ENCODE measurements around the gene NUMB. TPM values are rescaled to one million over a fixed set of nuclear protein-coding genes. Genes with fewer than 3 reads are reported as not detected.
"Not testable (repeated sequence)": the region's sequence is repeated elsewhere in the genome, so short reads cannot be mapped to it uniquely, and the experiment has no call there.

The NUMB gene
- total RNA-seq, 2 experiments from 2014 or later, result 18.6 to 87.8 TPM

GRCh38 chr14:73427516-73428264, 30.7 kb downstream of the NUMB start:
- intact Hi-C loops (cut with micrococcal nuclease; ENCODE audit: unreplicated experiment), result no loop called here
- DNase-seq (ENCODE audit: low spot score), result no peak
- Histone ChIP-seq H4K20me1 (ENCODE audit: insufficient read depth, low read length) (no peaks in the 10 kb centered on the region), H3K4me2 (ENCODE audit: low read length) (no peak overlapping the region), H2AFZ (ENCODE audit: low read length) (no peak overlapping the region), H3K79me2 (ENCODE audit: insufficient read depth, low read depth, low read length) (peaks cover 28% of the 10 kb centered on the region), H3K27ac (ENCODE audit: low read depth, low read length, poor library complexity, severe bottlenecking) (no peak overlapping the region), H3K36me3 (ENCODE audit: insufficient read depth, low read length) (no peaks in the 10 kb centered on the region), H3K9me3 (ENCODE audit: low read length) (no peaks in the 10 kb centered on the region), H3K4me3 (ENCODE audit: low read depth, low read length, poor library complexity, severe bottlenecking) (no peak overlapping the region), H3K4me1 (ENCODE audit: insufficient read depth, low read length, poor library complexity, severe bottlenecking) (peaks cover 28% of the 10 kb centered on the region), H3K9me2 (ENCODE audit: insufficient read depth, low read length) (no peaks in the 10 kb centered on the region)
- BruUV-seq (replicated peaks), result no TSS peak
- ChIA-PET POLR2A (interaction anchor here (0.7 to 0.9 kb wide), 2 partner anchors 17 to 25 kb away, joined by 3 to 5 read pairs; no protein-coding TSS in a partner anchor), CTCF (ENCODE audit: unreplicated experiment) (no interaction called here)
- no peak for TF ChIP-seq EZH2phosphoT487 (IDR thresholded peaks at IDR 0.05; ENCODE audit: borderline replicate concordance, low read depth, low read length)
- TF ChIP-seq CTCF (conservative IDR thresholded peaks at IDR 0.05; ENCODE audit: low read length), result no peak

GRCh38 chr14:73426877-73427276, 31.5 kb downstream of the NUMB start:
- Histone ChIP-seq H3K9me3 (ENCODE audit: low read length) (no peaks in the 10 kb centered on the region), H3K9me2 (ENCODE audit: insufficient read depth, low read length) (no peaks in the 10 kb centered on the region), H3K4me3 (ENCODE audit: low read depth, low read length, poor library complexity, severe bottlenecking) (no peak overlapping the region), H3K27ac (ENCODE audit: low read depth, low read length, poor library complexity, severe bottlenecking) (no peak overlapping the region), H3K79me2 (ENCODE audit: insufficient read depth, low read depth, low read length) (peaks cover 24% of the 10 kb centered on the region; the same call in 1 of the 2 replicates), H3K4me1 (ENCODE audit: insufficient read depth, low read length, poor library complexity, severe bottlenecking) (peaks cover 35% of the 10 kb centered on the region), H3K36me3 (ENCODE audit: insufficient read depth, low read length) (no peaks in the 10 kb centered on the region), H4K20me1 (ENCODE audit: insufficient read depth, low read length) (no peaks in the 10 kb centered on the region), H2AFZ (ENCODE audit: low read length) (no peak overlapping the region), H3K4me2 (ENCODE audit: low read length) (no peak overlapping the region)
- intact Hi-C loops (cut with micrococcal nuclease; ENCODE audit: unreplicated experiment), result no loop called here
- TF ChIP-seq CTCF (conservative IDR thresholded peaks at IDR 0.05; ENCODE audit: low read length), result no peak
- no peak for TF ChIP-seq EZH2phosphoT487 (IDR thresholded peaks at IDR 0.05; ENCODE audit: borderline replicate concordance, low read depth, low read length)
- no peak for DNase-seq (ENCODE audit: low spot score)
- no TSS peak for BruUV-seq (replicated peaks)
- POLR2A ChIA-PET, result interaction anchor here (0.9 to 1.2 kb wide), 2 partner anchors 15 to 18 kb away, joined by 4 to 5 read pairs; no protein-coding TSS in a partner anchor
- CTCF ChIA-PET (ENCODE audit: unreplicated experiment), result no interaction called here

GRCh38 chr14:73424453-73424852, 33.9 kb downstream of the NUMB start:
- H3K27ac ChIP-seq (ENCODE audit: low read depth, low read length, poor library complexity, severe bottlenecking), result peak overlapping the region; percentile 31
- peaks cover 7% of the 10 kb centered on the region; the same call in 1 of the 2 replicates for H3K36me3 ChIP-seq (ENCODE audit: insufficient read depth, low read length)
- H3K4me2 ChIP-seq (ENCODE audit: low read length), result peak overlapping the region; percentile 76
- H4K20me1 ChIP-seq (ENCODE audit: insufficient read depth, low read length), result no peaks in the 10 kb centered on the region
- DNase-seq (ENCODE audit: low spot score), result peak; percentile 48
- H2AFZ ChIP-seq (ENCODE audit: low read length), result peak overlapping the region; percentile 82
- H3K79me2 ChIP-seq (ENCODE audit: insufficient read depth, low read depth, low read length), result peaks cover 22% of the 10 kb centered on the region; the same call in 1 of the 2 replicates
- H3K9me2 ChIP-seq (ENCODE audit: insufficient read depth, low read length), result no peaks in the 10 kb centered on the region
- H3K4me1 ChIP-seq (ENCODE audit: insufficient read depth, low read length, poor library complexity, severe bottlenecking), result peaks cover 35% of the 10 kb centered on the region
- intact Hi-C loops (cut with micrococcal nuclease; ENCODE audit: unreplicated experiment), result no loop called here
- TF ChIP-seq EZH2phosphoT487 (IDR thresholded peaks at IDR 0.05; ENCODE audit: borderline replicate concordance, low read depth, low read length), result no peak
- TF ChIP-seq CTCF (conservative IDR thresholded peaks at IDR 0.05; ENCODE audit: low read length), result no peak
- POLR2A ChIA-PET, result interaction anchor here (1.0 to 1.2 kb wide), 2 partner anchors 34 to 121 kb away, joined by 3 read pairs; partner anchors contain the start of gene NUMB
- H3K4me3 ChIP-seq (ENCODE audit: low read depth, low read length, poor library complexity, severe bottlenecking), result peak overlapping the region; percentile 53
- BruUV-seq (replicated peaks), result no TSS peak
- CTCF ChIA-PET (ENCODE audit: unreplicated experiment), result no interaction called here
- H3K9me3 ChIP-seq (ENCODE audit: low read length), result no peaks in the 10 kb centered on the region

GRCh38 chr14:73423092-73423491, 35.3 kb downstream of the NUMB start:
- H3K4me2 ChIP-seq (ENCODE audit: low read length); H3K27ac ChIP-seq (ENCODE audit: low read depth, low read length, poor library complexity, severe bottlenecking); H3K9me2 ChIP-seq (ENCODE audit: insufficient read depth, low read length); H2AFZ ChIP-seq (ENCODE audit: low read length); H3K4me3 ChIP-seq (ENCODE audit: low read depth, low read length, poor library complexity, severe bottlenecking); DNase-seq (ENCODE audit: low spot score); H4K20me1 ChIP-seq (ENCODE audit: insufficient read depth, low read length); BruUV-seq (replicated peaks); intact Hi-C loops (cut with micrococcal nuclease; ENCODE audit: unreplicated experiment); H3K9me3 ChIP-seq (ENCODE audit: low read length); H3K36me3 ChIP-seq (ENCODE audit: insufficient read depth, low read length): not testable (repeated sequence)
- POLR2A ChIA-PET, result interaction anchor here (0.6 kb wide), 2 partner anchors 20 to 57 kb away, joined by 4 to 5 read pairs; no protein-coding TSS in a partner anchor
- CTCF ChIA-PET (ENCODE audit: unreplicated experiment), result interaction anchor here (0.6 kb wide), 1 partner anchor 1575 kb away, joined by 4 read pairs; no protein-coding TSS in a partner anchor
- Histone ChIP-seq H3K4me1 (ENCODE audit: insufficient read depth, low read length, poor library complexity, severe bottlenecking) (peaks cover 35% of the 10 kb centered on the region), H3K79me2 (ENCODE audit: insufficient read depth, low read depth, low read length) (peaks cover 22% of the 10 kb centered on the region; the same call in 1 of the 2 replicates)
